Heart right ventricle (tissue), 16 donors: Measurements from ENCODE around the gene CMBL. TPM values are rescaled to one million over a fixed set of nuclear protein-coding genes. Genes with fewer than 3 reads are reported as not detected.

Experiments
- ATAC-seq, 8 donors: fragments of 200-7000 bp; cut with Tn5 transposase; one replicate each; pipeline ENCODE4 v1.9.1; 2020; ENCODE audit warnings: mild to moderate bottlenecking in 8 of 8, moderate library complexity in 8 of 8, moderate number of reproducible peaks in 1 of 8
- DNase-seq, 2 donors: peaks; one replicate each; pipeline ENCODE4 v3.0.0-alpha.2; 2020
- H3K27ac ChIP-seq, 10 donors: fragments of 200-600 bp; sonication (generic) in 2 of 10; one replicate each; pipeline versions ENCODE4 v1.5.0 to v1.8.0; 2020 to 2022; ENCODE audit warnings: mild to moderate bottlenecking in 3 of 10
- H3K27me3 ChIP-seq, 7 donors: fragments of 200-600 bp; one replicate each; pipeline ENCODE4 v1.8.0; 2021 to 2022; ENCODE audit warnings: mild to moderate bottlenecking in 2 of 7
- H3K36me3 ChIP-seq, 9 donors: fragments of 200-600 bp; sonication (generic) in 1 of 9; one replicate each; pipeline versions ENCODE4 v1.5.0 to v1.8.0; 2020 to 2022; ENCODE audit warnings: mild to moderate bottlenecking in 2 of 9
- H3K4me1 ChIP-seq, 9 donors: fragments of 200-600 bp; sonication (generic) in 1 of 9; one replicate each; pipeline versions ENCODE4 v1.5.0 to v1.8.0; 2020 to 2022; ENCODE audit warnings: mild to moderate bottlenecking in 4 of 9
- H3K4me3 ChIP-seq, 10 donors: fragments of 200-600 bp; sonication (generic) in 2 of 10; one replicate each; pipeline versions ENCODE4 v1.5.0 to v1.8.0; 2020 to 2022; ENCODE audit warnings: mild to moderate bottlenecking in 7 of 10, moderate library complexity in 2 of 10
- H3K9me3 ChIP-seq, 11 donors: fragments of 200-600 bp in 10 of 11; sonication (generic) in 2 of 11; one replicate each; pipeline versions ENCODE4 v1.5.0 to v1.8.0; 2013 to 2022; ENCODE audit warnings: mild to moderate bottlenecking in 2 of 11, control low read depth in 1 of 11, moderate library complexity in 1 of 11
- CTCF ChIP-seq, 9 donors: fragments of 200-600 bp; sonication (generic) in 2 of 9; IDR thresholded peaks; one replicate each; pipeline versions ENCODE4 v1.5.0 to v1.8.0; 2021 to 2022; ENCODE audit warnings: antibody characterized with exemption in 9 of 9, mild to moderate bottlenecking in 5 of 9, moderate library complexity in 1 of 9
- WGBS, 2 donors: extraction: QIAGEN DNeasy Blood & Tissue Kit; methylation state at CpG; one replicate each; pipeline ENCODE4 v1.1.7; 2013; ENCODE audit warnings: inconsistent platforms in 1 of 2; 5-methylcytosine and 5-hydroxymethylcytosine counted together
- intact Hi-C, 10 donors: fragments of 100-400 bp; cut with DNase I; formaldehyde crosslinking; loops; one replicate each; pipeline versions ENCODE4 v1.11.1 to v1.14.2; 2022
- polyA plus RNA-seq, 2 donors: library from polyadenylated mRNA; stranded (reverse); fragments of 200-250 nt; gene quantifications; one replicate each; pipeline ENCODE4 v1.2.3, GENCODE V29; 2013
- total RNA-seq, 10 donors: library from RNA; stranded (reverse); fragmentation: NEBNext Ultra II Directional in 3 of 10; extraction: Animal tissue kit (Norgen Biotek cat#: 25700) in 3 of 10; gene quantifications; one replicate each; pipeline versions ENCODE4 v1.2.1 to v1.2.4, GENCODE V29; 2021 to 2023
- donor health status: Arrhythmogenic right ventricular cardiomyopathy.
- donor health status: ischemic (EF 13 %, LVEDD 7.1; RV severe dilation, severe dysfunction).
- donor health status: healthy with polysubstance abuse.
- donor health status: DM: no; HTN: yes; CAD: no.
- donor health status: DM: no; HTN: no; CAD: no.
- donor health status: ischemic (EF 25% LVEDD 6.9; RV normal size, moderate dysfunction).
- donor health status: ischemic (EF 25% LVEDD 5.7; RV mildly dilated, moderate dysfunction).
- donor health status: healthy.
- donor health status: DM: yes; HTN: yes; CAD: no.
- donor health status: Ischemic cardiomyopathy.
- donor health status: ischemic (EF 35%, LVEDD 5.7; RV mildly dilated, moderate dysfunction).
- donor health status: nonischemic (EF 11% LVEDD 7.7; RV severe dilation, severe dysfunction).
- donor health status: DM: yes; HTN: yes; CAD: no.
- donor health status: PGD.
- donor health status: ischemic (EF 29% LVEDD 5.4; RV normal size, mild dysfunction).
- donor health status: nonischemic (EF 23%, LVEDD 6.1; RV moderate dilation, normal function).

CMBL gene
- total and polyA plus RNA-seq, 12 donors = 12.0 to 53.4 (median 40.7) TPM

DNA sequence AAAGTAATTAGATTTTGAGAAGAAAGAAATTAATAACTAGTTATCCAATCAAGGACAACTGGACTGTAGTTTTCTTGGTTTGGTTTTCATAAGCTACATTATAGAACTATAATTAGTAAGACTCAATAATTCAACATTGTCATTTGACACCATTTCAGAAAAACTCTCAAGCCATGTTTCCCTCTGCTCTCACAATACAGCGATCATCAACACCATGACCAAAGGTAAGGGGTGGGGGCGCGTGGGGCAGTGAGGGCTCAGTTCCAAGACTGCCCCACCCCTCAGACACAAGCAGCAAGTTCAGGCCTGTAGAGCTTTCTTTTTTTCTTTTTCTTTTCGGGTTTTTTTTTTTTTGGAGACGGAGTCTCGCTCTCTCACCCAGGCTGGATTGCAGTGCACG lies 6.4 kb downstream of the CMBL start:
- Histone ChIP-seq H3K4me1 (peaks cover 0 to 47% (median 12%) of the 10 kb centered on the region in 9 donors), H3K27ac (peak overlapping the region in 9 of 10 donors; percentile 55 to 83 (median 73)), H3K36me3 (peaks cover 0 to 4% (median 0%) of the 10 kb centered on the region in 9 donors), H3K4me3 (peak overlapping the region in 5 of 10 donors; percentile 18 to 39 (median 34)), H3K9me3 (peaks cover 0 to 6% (median 0%) of the 10 kb centered on the region in 11 donors), H3K27me3 (no peaks in the 10 kb centered on the region)
- DNase-seq = no peak
- TF ChIP-seq CTCF (IDR thresholded peaks at IDR 0.05) = no peak
- 66 to 72% methylated on average over 7 of the region's 7 CpGs for WGBS, 2 donors
- intact Hi-C loops = no loop called here
- peak in 2 of 8 donors; percentile 8 to 23 for ATAC-seq

DNA sequence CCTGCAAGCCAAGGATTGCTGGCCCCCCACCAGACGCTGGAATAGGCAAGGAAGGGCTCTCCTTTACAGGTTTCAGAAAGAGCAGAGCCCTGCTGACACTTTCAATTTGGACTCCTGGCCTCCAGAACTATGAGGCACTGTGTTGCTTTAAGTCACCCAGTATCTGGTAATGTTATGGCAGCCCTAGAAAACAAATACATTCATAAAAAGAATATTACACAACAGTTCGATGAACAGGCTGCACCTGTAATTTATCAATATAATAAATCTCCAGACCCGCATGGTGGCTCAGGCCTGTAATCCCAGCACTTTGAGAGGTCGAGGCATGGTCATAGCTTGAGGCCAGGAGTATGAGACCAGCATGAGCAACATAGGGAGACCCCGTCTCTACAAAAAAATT lies 7.5 kb downstream of the CMBL start:
- no peak for DNase-seq
- H3K4me3 ChIP-seq = no peak overlapping the region
- 94 to 96% methylated on average over 5 of the region's 5 CpGs for WGBS, 2 donors
- H3K27me3 ChIP-seq = no peaks in the 10 kb centered on the region
- H3K36me3 ChIP-seq = peaks cover 0 to 4% (median 0%) of the 10 kb centered on the region in 9 donors
- H3K4me1 ChIP-seq = peaks cover 0 to 37% (median 10%) of the 10 kb centered on the region in 9 donors
- no peak for ATAC-seq
- H3K9me3 ChIP-seq = peaks cover 0 to 6% (median 0%) of the 10 kb centered on the region in 11 donors
- no peak overlapping the region for H3K27ac ChIP-seq
- intact Hi-C loops = no loop called here
- no peak for TF ChIP-seq CTCF (IDR thresholded peaks at IDR 0.05)

DNA sequence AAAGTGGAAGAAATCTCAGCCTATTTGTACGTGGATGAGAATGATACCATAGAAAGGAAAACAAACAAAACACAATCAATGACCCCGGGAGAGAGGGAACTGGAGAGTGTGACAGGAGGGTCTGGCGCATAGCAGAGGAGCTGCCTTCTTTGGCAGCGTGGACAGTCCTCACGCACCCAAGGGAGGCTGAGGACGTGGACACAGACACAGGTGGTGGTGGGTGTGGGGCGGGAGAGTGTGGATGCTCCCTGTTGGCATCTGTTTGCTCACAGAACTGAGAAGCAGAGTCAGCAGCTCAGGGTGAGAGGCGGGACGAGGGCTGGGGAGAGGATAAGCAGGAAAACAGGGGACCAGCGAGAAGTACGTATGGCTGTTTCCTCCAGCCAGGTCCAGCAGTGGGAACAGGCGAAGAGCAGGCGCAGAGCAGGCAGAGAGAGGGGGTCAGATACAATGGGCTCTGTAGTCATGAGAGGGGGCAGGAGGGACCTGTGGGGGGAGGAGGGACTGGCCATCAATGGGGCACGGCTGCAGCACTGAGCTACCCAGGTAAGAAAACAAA lies 10.0 kb downstream of the CMBL start:
- Histone ChIP-seq H3K9me3 (peaks cover 0 to 6% (median 0%) of the 10 kb centered on the region in 11 donors), H3K4me1 (peaks cover 0 to 19% (median 0%) of the 10 kb centered on the region in 9 donors), H3K27me3 (no peaks in the 10 kb centered on the region), H3K27ac (no peak overlapping the region), H3K4me3 (no peak overlapping the region), H3K36me3 (peaks cover 0 to 4% (median 0%) of the 10 kb centered on the region in 9 donors)
- intact Hi-C loops = no loop called here
- no peak for TF ChIP-seq CTCF (IDR thresholded peaks at IDR 0.05)
- no peak for ATAC-seq
- no peak for DNase-seq
- 69 to 78% methylated on average over 14 of the region's 14 CpGs for WGBS, 2 donors

GRCh38 chr5:10295619-10296326 lies 11.9 kb downstream of the CMBL start:
- intact Hi-C loops = no loop called here
- Histone ChIP-seq H3K9me3 (peaks cover 0 to 6% (median 0%) of the 10 kb centered on the region in 11 donors), H3K36me3 (peaks cover 0 to 4% (median 0%) of the 10 kb centered on the region in 9 donors), H3K27me3 (no peaks in the 10 kb centered on the region), H3K27ac (no peak overlapping the region), H3K4me1 (no peaks in the 10 kb centered on the region), H3K4me3 (no peak overlapping the region)
- WGBS, 2 donors = 89 to 96% methylated on average over 8 of the region's 8 CpGs
- no peak for ATAC-seq
- no peak for DNase-seq
- no peak for TF ChIP-seq CTCF (IDR thresholded peaks at IDR 0.05)
